ENCODE data around the gene ATP8B1. TPM values are rescaled to one million over a fixed set of nuclear protein-coding genes. Genes with fewer than 3 reads are reported as not detected.
"Not testable (repeated sequence)": the region's sequence is repeated elsewhere in the genome, so short reads cannot be mapped to it uniquely, and the experiment has no call there.

ATP8B1 gene
- polyA plus RNA-seq, 1 experiment = 77.6 TPM

DNA sequence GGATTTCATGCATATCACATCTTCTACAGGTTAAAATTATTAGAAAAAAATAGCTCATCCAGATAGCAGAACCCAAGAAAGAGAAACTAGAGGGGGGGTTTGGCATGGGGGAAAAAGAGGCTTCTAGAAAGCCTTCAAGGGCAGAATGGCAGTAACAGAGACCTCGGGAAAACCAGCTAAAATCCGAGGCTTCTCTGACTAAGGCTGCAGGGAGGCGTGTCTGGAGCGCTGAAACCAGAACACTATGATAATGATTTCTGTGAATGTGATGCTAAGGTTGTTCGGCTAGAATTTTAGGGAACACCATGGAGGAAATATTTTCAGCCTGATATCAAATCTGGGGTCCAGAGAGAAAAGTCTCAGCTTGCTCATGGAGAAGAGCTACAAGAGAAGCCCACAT lies 73.0 kb downstream of the ATP8B1 start:
- CTCF ChIA-PET = no interaction called here
- Histone ChIP-seq H3K27me3 (ENCODE audit: control insufficient read depth, insufficient read depth, low read length) (no peaks in the 10 kb centered on the region), H3K9me3 (ENCODE audit: control insufficient read depth, insufficient read depth, low read length) (no peaks in the 10 kb centered on the region; the same call in 1 of the 2 replicates), H3K4me3 (ENCODE audit: low read depth, low read length) (no peak overlapping the region), H3K27ac (ENCODE audit: low read depth, low read length) (no peak overlapping the region)
- no peak for DNase-seq (ENCODE audit: low read depth, low spot score)
- POLR2A ChIA-PET = interaction anchor here (0.7 kb wide), 1 partner anchor 21 kb away, joined by 3 read pairs; no protein-coding TSS in a partner anchor
- TF ChIP-seq, protein P1, sequence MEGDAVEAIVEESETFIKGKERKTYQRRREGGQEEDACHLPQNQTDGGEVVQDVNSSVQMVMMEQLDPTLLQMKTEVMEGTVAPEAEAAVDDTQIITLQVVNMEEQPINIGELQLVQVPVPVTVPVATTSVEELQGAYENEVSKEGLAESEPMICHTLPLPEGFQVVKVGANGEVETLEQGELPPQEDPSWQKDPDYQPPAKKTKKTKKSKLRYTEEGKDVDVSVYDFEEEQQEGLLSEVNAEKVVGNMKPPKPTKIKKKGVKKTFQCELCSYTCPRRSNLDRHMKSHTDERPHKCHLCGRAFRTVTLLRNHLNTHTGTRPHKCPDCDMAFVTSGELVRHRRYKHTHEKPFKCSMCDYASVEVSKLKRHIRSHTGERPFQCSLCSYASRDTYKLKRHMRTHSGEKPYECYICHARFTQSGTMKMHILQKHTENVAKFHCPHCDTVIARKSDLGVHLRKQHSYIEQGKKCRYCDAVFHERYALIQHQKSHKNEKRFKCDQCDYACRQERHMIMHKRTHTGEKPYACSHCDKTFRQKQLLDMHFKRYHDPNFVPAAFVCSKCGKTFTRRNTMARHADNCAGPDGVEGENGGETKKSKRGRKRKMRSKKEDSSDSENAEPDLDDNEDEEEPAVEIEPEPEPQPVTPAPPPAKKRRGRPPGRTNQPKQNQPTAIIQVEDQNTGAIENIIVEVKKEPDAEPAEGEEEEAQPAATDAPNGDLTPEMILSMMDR (IDR thresholded peaks at IDR 0.05; ENCODE audit: low read depth, low read length) = no peak

DNA sequence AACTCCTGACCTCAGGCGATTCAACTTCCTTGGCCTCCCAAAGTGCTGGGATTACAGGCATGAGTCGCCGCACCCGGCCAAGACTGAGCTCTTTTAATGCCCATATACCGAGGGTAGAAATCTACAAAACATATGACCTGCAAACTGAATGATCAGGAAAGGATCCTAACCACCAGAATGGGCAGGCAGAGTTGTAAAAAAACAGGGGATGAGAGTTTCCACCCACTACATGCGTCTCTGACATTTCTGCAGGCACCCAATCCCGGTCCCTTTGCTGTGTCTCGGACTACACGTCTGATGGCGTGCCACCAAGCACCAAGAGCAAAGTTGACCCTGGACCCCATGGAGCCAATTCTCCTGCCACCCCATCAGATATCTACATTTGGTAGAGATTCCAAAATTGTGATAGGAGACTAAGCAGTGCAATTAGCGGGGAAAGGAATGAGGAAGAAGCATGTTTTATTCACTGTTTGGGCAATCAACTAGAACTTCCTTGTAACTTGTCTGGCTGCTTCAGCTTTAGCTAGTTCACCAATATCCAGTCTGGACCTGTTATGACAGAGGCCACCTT lies 74.1 kb downstream of the ATP8B1 start:
- TF ChIP-seq, protein P1 (IDR thresholded peaks at IDR 0.05; ENCODE audit: low read depth, low read length) = no peak
- Histone ChIP-seq H3K9me3 (ENCODE audit: control insufficient read depth, insufficient read depth, low read length) (no peaks in the 10 kb centered on the region; the same call in 1 of the 2 replicates), H3K27me3 (ENCODE audit: control insufficient read depth, insufficient read depth, low read length) (no peaks in the 10 kb centered on the region), H3K27ac (ENCODE audit: low read depth, low read length) (no peak overlapping the region), H3K4me3 (ENCODE audit: low read depth, low read length) (no peak overlapping the region)
- ChIA-PET POLR2A (no interaction called here), CTCF (no interaction called here)
- DNase-seq (ENCODE audit: low read depth, low spot score) = no peak

DNA sequence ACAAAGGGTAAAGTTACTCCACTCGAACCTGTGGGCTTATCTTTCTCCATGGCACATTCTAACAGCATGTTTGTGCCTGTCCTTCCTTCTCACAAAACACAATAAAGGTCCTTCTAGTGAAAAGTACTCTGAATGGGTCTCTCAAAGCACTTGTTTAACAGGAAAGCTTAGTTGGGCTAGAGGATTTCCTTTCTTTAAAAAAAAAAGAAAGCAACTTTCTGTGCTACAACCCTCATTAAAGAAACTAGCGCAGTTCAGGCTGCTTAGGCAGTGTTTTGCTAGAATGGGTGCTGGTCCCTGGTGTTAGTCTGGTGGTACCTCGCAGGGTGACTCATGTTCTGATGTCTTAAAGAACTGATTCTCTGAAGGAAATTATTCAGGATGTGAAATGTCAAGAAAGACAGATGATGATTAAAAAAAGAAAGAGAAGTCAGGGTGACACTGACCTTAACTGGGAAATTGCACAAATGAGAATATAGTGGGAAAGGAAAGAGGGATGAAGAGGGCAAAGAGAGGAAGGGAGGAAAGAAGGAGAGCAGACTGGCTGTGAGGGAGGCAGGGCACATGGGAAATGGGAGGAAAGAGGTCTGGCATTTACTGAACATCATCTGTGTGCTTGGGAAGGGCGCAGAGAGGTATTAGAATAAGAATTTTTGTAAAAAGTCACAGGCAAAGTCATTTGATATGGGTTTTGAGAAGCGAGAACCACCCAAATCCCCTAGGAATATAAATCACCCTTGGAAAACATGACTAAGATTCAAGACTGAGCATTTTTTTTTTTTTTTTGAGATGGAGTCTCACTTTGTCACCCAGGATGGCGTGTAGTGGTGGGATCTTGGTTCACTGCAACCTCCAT lies 74.9 kb downstream of the ATP8B1 start:
- Histone ChIP-seq H3K4me3 (ENCODE audit: low read depth, low read length) (no peak overlapping the region), H3K27me3 (ENCODE audit: control insufficient read depth, insufficient read depth, low read length) (no peaks in the 10 kb centered on the region), H3K27ac (ENCODE audit: low read depth, low read length) (peak overlapping the region; percentile 39), H3K9me3 (ENCODE audit: control insufficient read depth, insufficient read depth, low read length) (no peaks in the 10 kb centered on the region; the same call in 1 of the 2 replicates)
- TF ChIP-seq, protein P1 (IDR thresholded peaks at IDR 0.05; ENCODE audit: low read depth, low read length) = no peak
- POLR2A ChIA-PET = no interaction called here
- CTCF ChIA-PET = no interaction called here
- DNase-seq (ENCODE audit: low read depth, low spot score) = no peak

DNA sequence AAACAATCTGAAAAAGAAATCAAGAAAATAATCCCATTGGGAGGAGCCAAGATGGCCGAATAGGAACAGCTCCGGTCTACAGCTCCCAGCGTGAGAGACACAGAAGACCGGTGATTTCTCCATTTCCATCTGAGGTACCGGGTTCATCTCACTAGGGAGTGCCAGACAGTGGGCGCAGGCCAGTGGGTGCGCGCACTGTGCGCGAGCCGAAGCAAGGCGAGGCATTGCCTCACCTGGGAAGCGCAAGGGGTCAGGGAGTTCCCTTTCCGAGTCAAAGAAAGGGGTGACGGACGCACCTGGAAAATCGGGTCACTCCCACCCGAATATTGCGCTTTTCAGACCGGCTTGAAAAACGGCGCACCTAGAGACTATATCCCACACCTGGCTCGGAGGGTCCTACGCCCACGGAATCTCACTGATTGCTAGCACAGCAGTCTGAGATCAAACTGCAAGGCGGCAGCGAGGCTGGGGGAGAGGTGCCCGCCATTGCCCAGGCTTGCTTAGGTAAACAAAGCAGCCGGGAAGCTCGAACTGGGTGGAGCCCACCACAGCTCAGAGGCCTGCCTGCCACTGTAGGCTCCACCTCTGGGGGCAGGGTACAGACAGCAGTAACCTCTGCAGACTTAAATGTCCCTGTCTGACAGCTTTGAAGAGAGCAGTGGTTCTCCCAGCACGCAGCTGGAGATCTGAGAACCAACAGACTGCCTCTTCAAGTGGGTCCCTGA lies 83.7 kb downstream of the ATP8B1 start:
- H3K9me3 ChIP-seq (ENCODE audit: control insufficient read depth, insufficient read depth, low read length); H3K27me3 ChIP-seq (ENCODE audit: control insufficient read depth, insufficient read depth, low read length); H3K4me3 ChIP-seq (ENCODE audit: low read depth, low read length); H3K27ac ChIP-seq (ENCODE audit: low read depth, low read length); CTCF ChIA-PET; DNase-seq (ENCODE audit: low read depth, low spot score): not testable (repeated sequence)
- POLR2A ChIA-PET = interaction anchor here (0.5 kb wide), 1 partner anchor 343 kb away, joined by 3 read pairs; no protein-coding TSS in a partner anchor

DNA sequence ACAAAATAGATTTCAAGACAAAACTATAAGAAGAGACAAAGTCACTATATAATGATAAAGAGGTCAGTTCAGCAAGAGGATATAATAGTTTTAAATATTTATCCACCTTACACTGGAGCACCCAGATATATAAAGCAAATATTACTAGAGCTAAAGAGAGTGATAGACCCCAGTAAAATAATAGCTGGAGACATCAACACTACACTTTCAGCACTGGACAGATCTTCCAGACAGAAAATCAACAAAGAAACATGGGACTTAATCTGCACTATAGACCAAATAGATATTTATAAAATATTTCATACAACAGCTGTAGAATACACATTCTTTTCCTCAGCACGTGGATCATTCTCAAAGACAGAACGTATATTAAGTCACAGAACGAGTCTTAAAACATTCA lies 86.6 kb downstream of the ATP8B1 start:
- TF ChIP-seq, protein P1 (IDR thresholded peaks at IDR 0.05; ENCODE audit: low read depth, low read length) = no peak
- CTCF ChIA-PET = no interaction called here
- POLR2A ChIA-PET = no interaction called here
- Histone ChIP-seq H3K27me3 (ENCODE audit: control insufficient read depth, insufficient read depth, low read length) (no peaks in the 10 kb centered on the region), H3K9me3 (ENCODE audit: control insufficient read depth, insufficient read depth, low read length) (no peaks in the 10 kb centered on the region; the same call in 1 of the 2 replicates), H3K27ac (ENCODE audit: low read depth, low read length) (no peak overlapping the region), H3K4me3 (ENCODE audit: low read depth, low read length) (no peak overlapping the region)
- DNase-seq (ENCODE audit: low read depth, low spot score) = no peak

All from AG04450 (cell line).